Right forelimb (tissue), 1 donor: ENCODE data around the gene TBC1D4.

Experiments used
- DNase-seq: peaks from one replicate; pipeline ENCODE4 v3.0.0-alpha.2; 2018

TBC1D4 gene

GRCh38 chr13:75415694-75416093 is 66.3 kb downstream of the TBC1D4 start:
- DNase-seq: no peak

- DNase-seq: no peak
These were observed 66.8 kb downstream of the TBC1D4 start for GRCh38 chr13:75415171-75415570.

DNA sequence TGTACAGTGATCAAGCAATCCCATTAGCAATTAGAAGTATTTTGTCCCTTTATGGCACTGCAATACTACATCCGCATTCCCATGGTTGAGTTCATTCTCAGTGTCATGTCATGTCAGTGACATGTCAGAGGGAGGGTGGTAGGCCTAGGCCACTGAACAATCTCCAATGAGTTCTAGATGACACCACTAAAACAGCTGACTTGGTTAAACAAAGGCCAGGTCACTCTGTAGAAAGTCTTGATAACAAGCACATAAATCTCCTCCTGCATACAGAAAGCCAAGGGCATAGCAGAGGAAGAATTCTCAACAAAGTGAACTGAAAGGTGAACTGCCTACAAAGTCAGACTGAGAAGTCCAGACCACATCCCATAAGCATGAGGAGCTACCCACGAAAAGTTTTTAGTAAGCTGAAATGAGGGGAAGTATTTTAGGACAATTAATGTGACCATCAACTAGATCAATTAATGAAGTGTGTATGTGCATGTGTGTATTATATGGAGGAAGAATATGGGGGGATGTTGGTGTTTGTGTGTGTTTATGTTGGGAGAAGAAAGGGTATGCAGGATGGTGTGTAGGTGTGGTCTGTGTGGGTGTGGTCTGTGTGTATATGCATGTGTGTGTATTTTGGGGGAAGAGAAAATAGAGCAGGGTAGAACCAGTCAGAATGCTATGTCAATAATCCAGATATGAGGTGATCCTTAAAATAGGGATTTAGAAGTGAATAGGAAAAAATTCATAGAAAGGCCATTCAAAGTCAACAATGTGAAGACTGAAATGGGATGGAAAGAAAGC is 67.7 kb downstream of the TBC1D4 start:
- DNase-seq: no peak

- no peak for DNase-seq
These were observed 69.9 kb downstream of the TBC1D4 start for GRCh38 chr13:75411924-75412537.

DNA sequence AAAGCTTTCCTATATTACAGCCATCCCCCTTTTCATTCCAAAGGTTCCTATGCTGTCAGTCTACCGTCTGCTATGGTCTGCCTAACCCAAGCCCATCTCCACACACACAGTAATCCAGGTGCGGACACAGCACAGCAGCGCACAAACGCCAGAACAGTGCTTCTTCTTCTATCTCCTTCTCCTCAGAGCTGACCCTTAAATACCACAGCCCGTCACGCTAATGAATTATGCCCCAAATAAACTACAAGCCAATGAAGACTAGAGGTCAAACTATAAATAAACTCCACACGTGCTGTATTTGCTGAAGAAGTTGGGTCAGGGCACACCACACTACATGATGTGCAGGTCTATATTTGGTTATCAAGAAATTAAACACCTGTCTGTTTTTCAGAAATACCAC is 71.8 kb downstream of the TBC1D4 start:
- no peak for DNase-seq

- no peak for DNase-seq
These were observed 74.0 kb downstream of the TBC1D4 start for GRCh38 chr13:75407998-75408397.

- DNase-seq: no peak
These were observed 74.5 kb downstream of the TBC1D4 start for GRCh38 chr13:75407473-75407872.

GRCh38 chr13:75405976-75406703 is 75.8 kb downstream of the TBC1D4 start:
- DNase-seq: no peak

GRCh38 chr13:75404726-75405125 is 77.2 kb downstream of the TBC1D4 start:
- no peak for DNase-seq

- DNase-seq: no peak
These were observed 79.2 kb downstream of the TBC1D4 start for GRCh38 chr13:75402787-75403186.

DNA sequence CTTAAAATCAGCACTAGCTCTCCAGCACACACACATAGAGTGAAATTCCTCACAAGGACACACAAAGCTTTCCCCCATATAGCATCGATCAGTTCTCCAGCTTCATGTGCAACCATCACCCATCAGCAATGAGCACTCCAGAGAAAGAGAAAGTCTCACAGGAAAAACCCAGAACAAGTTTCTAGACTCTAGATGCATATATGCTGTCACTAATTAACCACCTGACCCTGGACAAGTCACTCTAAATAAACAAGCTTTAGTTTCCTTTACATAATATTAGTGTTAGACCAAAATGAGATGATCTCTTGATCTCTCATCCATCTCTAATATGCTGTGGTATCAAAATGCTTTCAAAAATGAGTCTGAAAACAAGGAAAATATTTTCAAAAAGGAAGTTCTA is 81.2 kb downstream of the TBC1D4 start:
- no peak for DNase-seq

- no peak for DNase-seq
These were observed 82.1 kb downstream of the TBC1D4 start for GRCh38 chr13:75399879-75400217.

- DNase-seq: no peak
These were observed 82.6 kb downstream of the TBC1D4 start for GRCh38 chr13:75399168-75399878.

DNA sequence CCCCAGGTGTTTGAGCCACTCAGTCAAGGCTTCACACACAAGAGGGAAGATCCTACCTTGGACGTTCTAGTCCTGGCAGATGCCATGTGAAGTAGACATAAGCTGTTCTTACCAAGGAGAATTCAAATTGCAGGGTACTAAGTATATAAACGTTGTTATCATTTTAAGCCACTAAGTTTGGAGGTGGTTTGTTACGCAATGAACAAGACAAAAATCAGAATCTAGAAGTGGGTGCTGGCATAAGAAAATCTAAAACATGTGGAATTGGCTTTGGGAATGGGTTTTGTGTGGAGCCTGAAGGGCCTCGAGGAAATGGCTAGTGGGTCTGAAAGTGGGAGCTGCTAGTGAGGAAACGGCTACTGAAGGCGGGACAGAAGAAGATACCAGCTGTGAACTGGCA is 83.9 kb downstream of the TBC1D4 start:
- no peak for DNase-seq

- no peak for DNase-seq
These were observed 86.1 kb downstream of the TBC1D4 start for GRCh38 chr13:75395901-75396300.

- no peak for DNase-seq
These were observed 86.9 kb downstream of the TBC1D4 start for GRCh38 chr13:75395066-75395465.

DNA sequence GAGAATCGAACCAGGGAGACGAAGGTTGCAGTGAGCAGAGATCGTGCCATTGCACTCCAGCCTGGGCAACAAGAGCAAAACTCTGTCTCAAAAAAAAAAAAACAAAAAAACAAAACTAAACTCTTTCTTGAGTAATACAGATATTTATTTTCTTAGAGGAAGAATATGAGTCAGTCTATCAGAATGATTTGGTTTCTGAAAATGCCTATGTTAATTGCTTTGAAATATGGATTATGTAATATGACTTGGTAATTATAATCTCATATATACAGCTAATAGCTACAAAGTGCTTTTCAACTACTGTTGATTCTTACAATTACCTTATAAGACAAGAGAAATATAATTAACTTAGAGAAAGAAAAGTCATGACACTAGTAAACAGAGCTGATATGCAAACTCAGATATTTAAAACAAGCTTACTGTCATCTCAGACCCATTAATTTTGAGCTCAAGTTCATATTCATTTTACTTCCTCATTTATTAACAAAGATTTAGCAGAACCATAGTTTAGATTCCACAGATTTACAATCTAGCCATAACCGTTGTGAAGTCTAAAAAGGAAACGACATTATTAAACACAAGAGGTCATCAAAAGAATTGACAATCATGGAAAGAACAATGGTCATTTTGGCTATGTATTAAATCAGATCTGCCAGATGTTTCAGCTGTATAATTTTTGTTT is 88.0 kb downstream of the TBC1D4 start:
- DNase-seq: no peak

GRCh38 chr13:75391432-75392100 is 90.4 kb downstream of the TBC1D4 start:
- DNase-seq: no peak

DNA sequence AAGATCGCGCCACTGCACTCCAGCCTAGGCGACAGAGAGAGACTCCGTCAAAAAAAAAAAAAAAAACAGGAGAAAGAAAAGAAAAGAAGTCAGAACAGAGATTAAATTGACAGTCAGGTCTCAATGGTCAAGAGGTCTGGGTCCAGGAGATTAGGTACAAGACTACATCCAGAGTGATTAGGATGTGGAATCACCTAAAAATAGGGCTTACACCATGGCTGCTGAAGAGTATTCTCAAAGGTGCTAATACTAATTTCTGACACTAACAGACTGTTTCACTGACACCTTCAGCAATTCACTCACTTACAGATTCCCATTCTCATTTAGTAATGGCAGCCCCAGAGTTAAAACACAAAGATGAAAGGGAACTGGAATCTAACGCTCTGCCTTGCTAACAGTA is 91.7 kb downstream of the TBC1D4 start:
- no peak for DNase-seq

GRCh38 chr13:75385708-75386083 is 96.3 kb downstream of the TBC1D4 start:
- DNase-seq: no peak

- no peak for DNase-seq
These were observed 96.9 kb downstream of the TBC1D4 start for GRCh38 chr13:75384879-75385707.
